ENCODE results near the gene TCAF1.
"Not testable (repeated sequence)": the region's sequence is repeated elsewhere in the genome, so short reads cannot be mapped to it uniquely, and the experiment has no call there.

DNA sequence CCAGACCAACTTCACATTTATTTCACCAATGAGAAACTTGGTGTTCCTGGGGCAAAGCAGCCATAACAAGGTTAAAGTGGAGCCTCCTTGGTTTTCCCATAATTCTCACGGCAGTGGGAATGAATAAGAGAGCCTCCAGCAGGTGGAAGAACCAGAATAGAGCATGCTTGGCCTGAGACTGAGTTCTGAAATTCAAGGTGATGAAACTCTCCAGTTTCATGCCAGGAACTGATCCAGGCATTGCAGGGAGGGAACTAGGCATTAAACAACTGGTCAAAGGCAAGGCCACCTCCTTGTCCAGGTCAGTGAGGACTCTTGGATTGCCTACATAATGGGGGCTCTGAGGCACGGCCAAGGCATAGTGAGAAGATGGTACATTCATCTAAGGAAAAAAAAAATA lies 44.0 kb downstream of the TCAF1 start:
- TF ChIP-seq, protein P1, sequence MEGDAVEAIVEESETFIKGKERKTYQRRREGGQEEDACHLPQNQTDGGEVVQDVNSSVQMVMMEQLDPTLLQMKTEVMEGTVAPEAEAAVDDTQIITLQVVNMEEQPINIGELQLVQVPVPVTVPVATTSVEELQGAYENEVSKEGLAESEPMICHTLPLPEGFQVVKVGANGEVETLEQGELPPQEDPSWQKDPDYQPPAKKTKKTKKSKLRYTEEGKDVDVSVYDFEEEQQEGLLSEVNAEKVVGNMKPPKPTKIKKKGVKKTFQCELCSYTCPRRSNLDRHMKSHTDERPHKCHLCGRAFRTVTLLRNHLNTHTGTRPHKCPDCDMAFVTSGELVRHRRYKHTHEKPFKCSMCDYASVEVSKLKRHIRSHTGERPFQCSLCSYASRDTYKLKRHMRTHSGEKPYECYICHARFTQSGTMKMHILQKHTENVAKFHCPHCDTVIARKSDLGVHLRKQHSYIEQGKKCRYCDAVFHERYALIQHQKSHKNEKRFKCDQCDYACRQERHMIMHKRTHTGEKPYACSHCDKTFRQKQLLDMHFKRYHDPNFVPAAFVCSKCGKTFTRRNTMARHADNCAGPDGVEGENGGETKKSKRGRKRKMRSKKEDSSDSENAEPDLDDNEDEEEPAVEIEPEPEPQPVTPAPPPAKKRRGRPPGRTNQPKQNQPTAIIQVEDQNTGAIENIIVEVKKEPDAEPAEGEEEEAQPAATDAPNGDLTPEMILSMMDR (conservative IDR thresholded peaks at IDR 0.05; ENCODE audit: low read length): not testable (repeated sequence)
- not testable (repeated sequence) for TF ChIP-seq EZH2phosphoT487 (IDR thresholded peaks at IDR 0.05; ENCODE audit: borderline replicate concordance)

All from Loucy (cell line).